ENCODE results near the gene SFR1. TPM values are rescaled to one million over a fixed set of nuclear protein-coding genes. Genes with fewer than 3 reads are reported as not detected.

SFR1 gene
- total and polyA plus RNA-seq, 4 donors, result 0.83 to 5.5 (median 1.6) TPM

DNA sequence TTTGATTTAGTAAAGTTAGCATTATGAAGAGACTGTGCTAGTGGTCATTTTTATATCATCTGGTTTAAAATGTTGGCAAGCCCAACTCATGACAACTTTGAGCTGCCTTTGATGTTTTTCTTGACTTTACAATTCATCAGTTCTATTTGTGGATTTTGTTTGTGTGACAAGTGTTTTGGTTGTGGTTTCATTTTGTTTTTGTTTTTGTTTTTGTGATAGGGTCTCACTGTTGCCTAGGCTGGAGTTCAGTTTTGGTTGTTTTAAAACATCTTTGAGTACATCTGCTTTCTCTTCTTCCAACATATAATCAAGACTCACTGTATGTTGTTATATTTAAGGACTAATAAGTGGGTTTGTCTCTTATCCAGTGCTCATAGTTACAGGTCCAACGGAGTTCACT, 17.6 kb upstream of the SFR1 start:
- Histone ChIP-seq H3K9ac (ENCODE audit: low read depth in 1 of 2, low read length in 2 of 2) (no peak overlapping the region), H3K27ac (ENCODE audit: low read depth in 1 of 2, low read length in 2 of 2) (no peak overlapping the region), H3K4me1 (ENCODE audit: control insufficient read depth in 4 of 4, insufficient read depth in 4 of 4, low read length in 3 of 4) (peaks cover 0 to 18% (median 8%) of the 10 kb centered on the region in 4 donors), H3K9me3 (ENCODE audit: control insufficient read depth in 4 of 4, low read length in 3 of 4) (no peaks in the 10 kb centered on the region), H3K4me3 (ENCODE audit: low read depth in 1 of 3, low read length in 3 of 3) (no peak overlapping the region), H3K36me3 (ENCODE audit: control insufficient read depth in 4 of 4, insufficient read depth in 3 of 4, low read depth in 1 of 4, low read length in 3 of 4) (no peaks in the 10 kb centered on the region), H3K27me3 (ENCODE audit: control insufficient read depth in 4 of 4, insufficient read depth in 4 of 4, low read length in 3 of 4) (no peaks in the 10 kb centered on the region)
- no peak for DNase-seq (ENCODE audit: low spot score)
- TF ChIP-seq JUND (IDR thresholded peaks at IDR 0.05), result no peak
- TF ChIP-seq GABPA (IDR thresholded peaks at IDR 0.05 in 1 of 2, conservative IDR thresholded peaks at IDR 0.05 in 1 of 2), result no peak
- TF ChIP-seq, protein P1, sequence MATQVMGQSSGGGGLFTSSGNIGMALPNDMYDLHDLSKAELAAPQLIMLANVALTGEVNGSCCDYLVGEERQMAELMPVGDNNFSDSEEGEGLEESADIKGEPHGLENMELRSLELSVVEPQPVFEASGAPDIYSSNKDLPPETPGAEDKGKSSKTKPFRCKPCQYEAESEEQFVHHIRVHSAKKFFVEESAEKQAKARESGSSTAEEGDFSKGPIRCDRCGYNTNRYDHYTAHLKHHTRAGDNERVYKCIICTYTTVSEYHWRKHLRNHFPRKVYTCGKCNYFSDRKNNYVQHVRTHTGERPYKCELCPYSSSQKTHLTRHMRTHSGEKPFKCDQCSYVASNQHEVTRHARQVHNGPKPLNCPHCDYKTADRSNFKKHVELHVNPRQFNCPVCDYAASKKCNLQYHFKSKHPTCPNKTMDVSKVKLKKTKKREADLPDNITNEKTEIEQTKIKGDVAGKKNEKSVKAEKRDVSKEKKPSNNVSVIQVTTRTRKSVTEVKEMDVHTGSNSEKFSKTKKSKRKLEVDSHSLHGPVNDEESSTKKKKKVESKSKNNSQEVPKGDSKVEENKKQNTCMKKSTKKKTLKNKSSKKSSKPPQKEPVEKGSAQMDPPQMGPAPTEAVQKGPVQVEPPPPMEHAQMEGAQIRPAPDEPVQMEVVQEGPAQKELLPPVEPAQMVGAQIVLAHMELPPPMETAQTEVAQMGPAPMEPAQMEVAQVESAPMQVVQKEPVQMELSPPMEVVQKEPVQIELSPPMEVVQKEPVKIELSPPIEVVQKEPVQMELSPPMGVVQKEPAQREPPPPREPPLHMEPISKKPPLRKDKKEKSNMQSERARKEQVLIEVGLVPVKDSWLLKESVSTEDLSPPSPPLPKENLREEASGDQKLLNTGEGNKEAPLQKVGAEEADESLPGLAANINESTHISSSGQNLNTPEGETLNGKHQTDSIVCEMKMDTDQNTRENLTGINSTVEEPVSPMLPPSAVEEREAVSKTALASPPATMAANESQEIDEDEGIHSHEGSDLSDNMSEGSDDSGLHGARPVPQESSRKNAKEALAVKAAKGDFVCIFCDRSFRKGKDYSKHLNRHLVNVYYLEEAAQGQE (IDR thresholded peaks at IDR 0.05), result no peak
- TF ChIP-seq, protein P2, sequence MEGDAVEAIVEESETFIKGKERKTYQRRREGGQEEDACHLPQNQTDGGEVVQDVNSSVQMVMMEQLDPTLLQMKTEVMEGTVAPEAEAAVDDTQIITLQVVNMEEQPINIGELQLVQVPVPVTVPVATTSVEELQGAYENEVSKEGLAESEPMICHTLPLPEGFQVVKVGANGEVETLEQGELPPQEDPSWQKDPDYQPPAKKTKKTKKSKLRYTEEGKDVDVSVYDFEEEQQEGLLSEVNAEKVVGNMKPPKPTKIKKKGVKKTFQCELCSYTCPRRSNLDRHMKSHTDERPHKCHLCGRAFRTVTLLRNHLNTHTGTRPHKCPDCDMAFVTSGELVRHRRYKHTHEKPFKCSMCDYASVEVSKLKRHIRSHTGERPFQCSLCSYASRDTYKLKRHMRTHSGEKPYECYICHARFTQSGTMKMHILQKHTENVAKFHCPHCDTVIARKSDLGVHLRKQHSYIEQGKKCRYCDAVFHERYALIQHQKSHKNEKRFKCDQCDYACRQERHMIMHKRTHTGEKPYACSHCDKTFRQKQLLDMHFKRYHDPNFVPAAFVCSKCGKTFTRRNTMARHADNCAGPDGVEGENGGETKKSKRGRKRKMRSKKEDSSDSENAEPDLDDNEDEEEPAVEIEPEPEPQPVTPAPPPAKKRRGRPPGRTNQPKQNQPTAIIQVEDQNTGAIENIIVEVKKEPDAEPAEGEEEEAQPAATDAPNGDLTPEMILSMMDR (IDR thresholded peaks at IDR 0.05; ENCODE audit: low read depth, low read length, missing input control), result no peak
- TF ChIP-seq, protein P3, sequence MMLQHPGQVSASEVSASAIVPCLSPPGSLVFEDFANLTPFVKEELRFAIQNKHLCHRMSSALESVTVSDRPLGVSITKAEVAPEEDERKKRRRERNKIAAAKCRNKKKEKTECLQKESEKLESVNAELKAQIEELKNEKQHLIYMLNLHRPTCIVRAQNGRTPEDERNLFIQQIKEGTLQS (IDR thresholded peaks at IDR 0.05), result no peak
- no peak for TF ChIP-seq HNF4A (conservative IDR thresholded peaks at IDR 0.05)
- TF ChIP-seq RXRA (IDR thresholded peaks at IDR 0.05), result no peak
- WGBS, result 1% methylated on average over 1 of the region's 1 CpG

DNA sequence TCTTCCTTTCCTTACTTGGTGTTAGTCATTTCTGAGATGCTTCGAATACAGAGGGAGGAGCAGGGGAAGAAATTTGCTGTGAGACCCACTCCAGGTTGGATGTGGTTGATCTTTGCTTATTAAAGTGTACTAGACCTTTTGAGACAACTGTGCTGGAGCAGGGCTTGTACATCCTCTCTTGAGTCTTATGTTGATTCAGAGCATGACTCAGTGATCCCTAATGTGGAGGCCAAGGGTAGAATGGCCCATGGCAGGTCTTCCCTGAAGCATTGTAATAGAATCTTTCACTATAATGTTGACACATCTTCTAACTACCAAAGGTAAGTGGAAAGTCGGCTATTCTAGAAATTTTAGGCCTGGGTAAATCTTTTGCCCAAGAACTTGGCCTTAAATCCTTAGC, 17.0 kb upstream of the SFR1 start:
- WGBS, result 96% methylated on average over 2 of the region's 2 CpGs
- no peaks in the 10 kb centered on the region for H3K9me3 ChIP-seq (ENCODE audit: control insufficient read depth in 4 of 4, low read length in 3 of 4)

More for the DNA sequence above, 17.0 kb upstream of the SFR1 start:
- no peak overlapping the region for H3K27ac ChIP-seq (ENCODE audit: low read depth in 1 of 2, low read length in 2 of 2)
- peaks cover 0 to 17% (median 8%) of the 10 kb centered on the region in 4 donors for H3K4me1 ChIP-seq (ENCODE audit: control insufficient read depth in 4 of 4, insufficient read depth in 4 of 4, low read length in 3 of 4)
- H3K27me3 ChIP-seq (ENCODE audit: control insufficient read depth in 4 of 4, insufficient read depth in 4 of 4, low read length in 3 of 4), result no peaks in the 10 kb centered on the region
- TF ChIP-seq RAD21 (IDR thresholded peaks at IDR 0.05) (no peak), FOXA2 (IDR thresholded peaks at IDR 0.05) (no peak), HNF4A (conservative IDR thresholded peaks at IDR 0.05) (no peak), RXRA (IDR thresholded peaks at IDR 0.05) (no peak), HNF4G (IDR thresholded peaks at IDR 0.05) (no peak), YY1 (IDR thresholded peaks at IDR 0.05) (no peak), EGR1 (IDR thresholded peaks at IDR 0.05; ENCODE audit: low read depth in 2 of 2) (no peak), FOXA1 (IDR thresholded peaks at IDR 0.05) (no peak), TAF1 (conservative IDR thresholded peaks at IDR 0.05) (no peak)
- TF ChIP-seq, protein P4, sequence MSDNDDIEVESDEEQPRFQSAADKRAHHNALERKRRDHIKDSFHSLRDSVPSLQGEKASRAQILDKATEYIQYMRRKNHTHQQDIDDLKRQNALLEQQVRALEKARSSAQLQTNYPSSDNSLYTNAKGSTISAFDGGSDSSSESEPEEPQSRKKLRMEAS (IDR thresholded peaks at IDR 0.05), result no peak
- TF ChIP-seq, protein P5, sequence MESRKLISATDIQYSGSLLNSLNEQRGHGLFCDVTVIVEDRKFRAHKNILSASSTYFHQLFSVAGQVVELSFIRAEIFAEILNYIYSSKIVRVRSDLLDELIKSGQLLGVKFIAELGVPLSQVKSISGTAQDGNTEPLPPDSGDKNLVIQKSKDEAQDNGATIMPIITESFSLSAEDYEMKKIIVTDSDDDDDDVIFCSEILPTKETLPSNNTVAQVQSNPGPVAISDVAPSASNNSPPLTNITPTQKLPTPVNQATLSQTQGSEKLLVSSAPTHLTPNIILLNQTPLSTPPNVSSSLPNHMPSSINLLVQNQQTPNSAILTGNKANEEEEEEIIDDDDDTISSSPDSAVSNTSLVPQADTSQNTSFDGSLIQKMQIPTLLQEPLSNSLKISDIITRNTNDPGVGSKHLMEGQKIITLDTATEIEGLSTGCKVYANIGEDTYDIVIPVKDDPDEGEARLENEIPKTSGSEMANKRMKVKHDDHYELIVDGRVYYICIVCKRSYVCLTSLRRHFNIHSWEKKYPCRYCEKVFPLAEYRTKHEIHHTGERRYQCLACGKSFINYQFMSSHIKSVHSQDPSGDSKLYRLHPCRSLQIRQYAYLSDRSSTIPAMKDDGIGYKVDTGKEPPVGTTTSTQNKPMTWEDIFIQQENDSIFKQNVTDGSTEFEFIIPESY (IDR thresholded peaks at IDR 0.05), result no peak
- TF ChIP-seq, protein P2 (IDR thresholded peaks at IDR 0.05; ENCODE audit: low read depth, low read length, missing input control), result no peak
- no peak for DNase-seq (ENCODE audit: low spot score)
- H3K4me3 ChIP-seq (ENCODE audit: low read depth in 1 of 3, low read length in 3 of 3), result no peak overlapping the region
- H3K9ac ChIP-seq (ENCODE audit: low read depth in 1 of 2, low read length in 2 of 2), result no peak overlapping the region
- no peaks in the 10 kb centered on the region for H3K36me3 ChIP-seq (ENCODE audit: control insufficient read depth in 4 of 4, insufficient read depth in 3 of 4, low read depth in 1 of 4, low read length in 3 of 4)
